Osteocyte (in vitro differentiated cells): ENCODE results near the gene OR2S2. TPM values are rescaled to one million over a fixed set of nuclear protein-coding genes. Genes with fewer than 3 reads are reported as not detected.

Source experiments
- DNase-seq: peaks from one replicate; pipeline ENCODE4 v3.0.0; 2021; ENCODE audit warnings: mixed read lengths; ENCODE audit not compliant: unreplicated experiment; ENCODE audit errors: extremely low spot score
- H3K27ac Mint-ChIP-seq: one replicate; pipeline ENCODE4 v1.8.0; 2021; ENCODE audit warnings: mild to moderate bottlenecking, mixed read lengths; ENCODE audit not compliant: unreplicated experiment
- H3K27me3 Mint-ChIP-seq: one replicate; pipeline ENCODE4 v1.8.0; 2021; ENCODE audit warnings: mixed read lengths; ENCODE audit not compliant: unreplicated experiment
- H3K36me3 Mint-ChIP-seq: one replicate; pipeline ENCODE4 v1.8.0; 2021; ENCODE audit warnings: mixed read lengths; ENCODE audit not compliant: unreplicated experiment
- H3K4me1 Mint-ChIP-seq: one replicate; pipeline ENCODE4 v1.8.0; 2021; ENCODE audit warnings: mixed read lengths; ENCODE audit not compliant: unreplicated experiment
- H3K4me3 Mint-ChIP-seq: one replicate; pipeline ENCODE4 v1.8.0; 2021; ENCODE audit warnings: mild to moderate bottlenecking, moderate library complexity, mixed read lengths; ENCODE audit not compliant: unreplicated experiment
- H3K9me3 Mint-ChIP-seq: one replicate; pipeline ENCODE4 v1.8.0; 2021; ENCODE audit warnings: mixed read lengths; ENCODE audit not compliant: unreplicated experiment
- long read RNA-seq: library from polyadenylated mRNA; unstranded; transcript quantifications from one replicate; pipeline ENCODE4 v2.0.0, GENCODE V29; 2021
- total RNA-seq: library from RNA; stranded (reverse); gene quantifications from 2 replicates; pipeline ENCODE4 v1.2.1, GENCODE V29; 2021
- TF ChIP-seq, protein P1 (sequence below): fragments of 200-600 bp; sonication (generic); IDR thresholded peaks from 2 replicates; pipeline ENCODE4 v1.5.0; 2021; ENCODE audit warnings: antibody characterized with exemption, mild to moderate bottlenecking, moderate library complexity

The OR2S2 gene, protein sequence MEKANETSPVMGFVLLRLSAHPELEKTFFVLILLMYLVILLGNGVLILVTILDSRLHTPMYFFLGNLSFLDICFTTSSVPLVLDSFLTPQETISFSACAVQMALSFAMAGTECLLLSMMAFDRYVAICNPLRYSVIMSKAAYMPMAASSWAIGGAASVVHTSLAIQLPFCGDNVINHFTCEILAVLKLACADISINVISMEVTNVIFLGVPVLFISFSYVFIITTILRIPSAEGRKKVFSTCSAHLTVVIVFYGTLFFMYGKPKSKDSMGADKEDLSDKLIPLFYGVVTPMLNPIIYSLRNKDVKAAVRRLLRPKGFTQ
- total RNA-seq = not detected in 2 replicates
- long read RNA-seq = 0 reads

DNA sequence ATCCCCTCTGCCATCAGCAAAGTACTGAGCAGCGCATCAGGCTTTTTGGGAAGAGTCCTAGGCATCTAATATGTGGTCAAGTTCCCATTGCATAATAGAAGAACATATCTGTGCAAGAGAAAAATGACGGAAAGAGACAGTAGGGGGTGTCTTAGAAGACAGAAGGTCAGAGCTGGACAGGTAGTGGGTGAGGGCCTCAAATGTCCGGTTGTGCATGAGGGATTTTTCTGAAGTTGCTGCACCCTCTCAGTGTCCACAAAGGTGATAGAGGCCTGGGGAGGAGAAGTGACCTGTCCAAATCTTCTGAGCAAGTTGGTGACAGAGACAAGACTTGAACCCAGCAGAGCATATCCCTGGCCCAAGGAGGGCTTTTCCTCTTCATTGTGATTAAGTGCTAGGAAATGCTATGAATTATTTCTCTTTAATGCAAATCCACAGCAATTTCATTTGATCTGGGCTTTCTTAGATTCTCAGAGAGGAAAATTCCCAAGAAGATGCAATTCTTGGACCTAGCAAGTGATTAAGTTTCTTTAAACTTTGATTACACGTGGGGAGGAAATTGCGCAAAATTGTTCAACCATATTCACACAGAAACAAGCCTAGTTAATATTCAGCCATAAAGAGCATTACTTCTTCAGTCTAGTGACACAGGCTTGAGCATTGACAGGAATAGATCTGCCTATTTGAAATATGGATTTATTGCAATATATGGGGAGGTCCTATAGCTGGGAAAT lies at the start of gene OR2S2:
OR2S2 (minus strand) TSS at position 51 of the 734 bp plus-strand sequence. CDS start 56 bp downstream, outside the sequence.
- H3K4me1 Mint-ChIP-seq = peaks cover 6% of the 10 kb centered on the region
- no peak within 1 kb of the TSS for H3K4me3 Mint-ChIP-seq
- H3K27me3 Mint-ChIP-seq = peaks cover 3% of the 10 kb centered on the region
- TF ChIP-seq, protein P1, sequence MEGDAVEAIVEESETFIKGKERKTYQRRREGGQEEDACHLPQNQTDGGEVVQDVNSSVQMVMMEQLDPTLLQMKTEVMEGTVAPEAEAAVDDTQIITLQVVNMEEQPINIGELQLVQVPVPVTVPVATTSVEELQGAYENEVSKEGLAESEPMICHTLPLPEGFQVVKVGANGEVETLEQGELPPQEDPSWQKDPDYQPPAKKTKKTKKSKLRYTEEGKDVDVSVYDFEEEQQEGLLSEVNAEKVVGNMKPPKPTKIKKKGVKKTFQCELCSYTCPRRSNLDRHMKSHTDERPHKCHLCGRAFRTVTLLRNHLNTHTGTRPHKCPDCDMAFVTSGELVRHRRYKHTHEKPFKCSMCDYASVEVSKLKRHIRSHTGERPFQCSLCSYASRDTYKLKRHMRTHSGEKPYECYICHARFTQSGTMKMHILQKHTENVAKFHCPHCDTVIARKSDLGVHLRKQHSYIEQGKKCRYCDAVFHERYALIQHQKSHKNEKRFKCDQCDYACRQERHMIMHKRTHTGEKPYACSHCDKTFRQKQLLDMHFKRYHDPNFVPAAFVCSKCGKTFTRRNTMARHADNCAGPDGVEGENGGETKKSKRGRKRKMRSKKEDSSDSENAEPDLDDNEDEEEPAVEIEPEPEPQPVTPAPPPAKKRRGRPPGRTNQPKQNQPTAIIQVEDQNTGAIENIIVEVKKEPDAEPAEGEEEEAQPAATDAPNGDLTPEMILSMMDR = no peak
- no peak for DNase-seq
- no peaks in the 10 kb centered on the region for H3K36me3 Mint-ChIP-seq
- H3K27ac Mint-ChIP-seq = no peak within 1 kb of the TSS
- H3K9me3 Mint-ChIP-seq = no peaks in the 10 kb centered on the region

- Mint-ChIP-seq H3K36me3 (no peaks in the 10 kb centered on the region), H3K27me3 (peaks cover 8% of the 10 kb centered on the region), H3K9me3 (peaks cover 11% of the 10 kb centered on the region), H3K4me3 (no peak overlapping the region), H3K27ac (no peak overlapping the region), H3K4me1 (peaks cover 3% of the 10 kb centered on the region)
- no peak for DNase-seq
- TF ChIP-seq, protein P1 = no peak
Observed at GRCh38 chr9:36007316-36007708, 49.4 kb upstream of the OR2S2 start.

- Mint-ChIP-seq H3K9me3 (peaks cover 11% of the 10 kb centered on the region), H3K36me3 (no peaks in the 10 kb centered on the region), H3K27me3 (peaks cover 8% of the 10 kb centered on the region), H3K27ac (no peak overlapping the region), H3K4me1 (peaks cover 3% of the 10 kb centered on the region), H3K4me3 (no peak overlapping the region)
- TF ChIP-seq, protein P1 = no peak
- DNase-seq = no peak
Observed at GRCh38 chr9:36006549-36007315, 48.8 kb upstream of the OR2S2 start.

- Mint-ChIP-seq H3K27me3 (peaks cover 8% of the 10 kb centered on the region), H3K36me3 (no peaks in the 10 kb centered on the region), H3K27ac (no peak overlapping the region), H3K4me3 (no peak overlapping the region), H3K9me3 (peaks cover 11% of the 10 kb centered on the region), H3K4me1 (peaks cover 3% of the 10 kb centered on the region)
- TF ChIP-seq, protein P1 = no peak
- DNase-seq = no peak
Observed at GRCh38 chr9:36005891-36006290, 47.9 kb upstream of the OR2S2 start.
